OCI-LY1 (cell line): ENCODE results near the gene KCNH2.

Experiments
- H2AFZ ChIP-seq: fragments of 200-600 bp; sonication (generic), shearing (Covaris generic); 2 replicates; pipeline ENCODE4 v1.6.0; 2014; ENCODE audit warnings: antibody characterized with exemption, mild to moderate bottlenecking, low read length
- H3F3A ChIP-seq: fragments of 200-600 bp; sonication (generic), shearing (Covaris generic); 2 replicates; pipeline ENCODE4 v1.6.0; 2014; ENCODE audit warnings: mild to moderate bottlenecking, antibody characterized with exemption, low read length, moderate library complexity; ENCODE audit not compliant: insufficient read depth
- H3K27ac ChIP-seq: fragments of 200-600 bp; sonication (generic); 2 replicates; pipeline ENCODE4 v1.5.1; 2014; ENCODE audit warnings: low read length, mixed run types, mild to moderate bottlenecking, low read depth; ENCODE audit not compliant: poor library complexity, severe bottlenecking
- H3K27me3 ChIP-seq: fragments of 200-600 bp; sonication (generic); 2 replicates; pipeline ENCODE4 v1.6.0; 2014; ENCODE audit warnings: antibody characterized with exemption, mild to moderate bottlenecking, low read length, moderate library complexity; ENCODE audit not compliant: insufficient read depth
- H3K36me3 ChIP-seq: fragments of 200-600 bp; sonication (generic); 2 replicates; pipeline ENCODE4 v1.6.1; 2014; ENCODE audit warnings: mild to moderate bottlenecking, antibody characterized with exemption, low read length, moderate library complexity, mixed read lengths; ENCODE audit not compliant: insufficient read depth
- H3K4me1 ChIP-seq: fragments of 200-600 bp; sonication (generic); 2 replicates; pipeline ENCODE4 v1.5.1; 2014; ENCODE audit warnings: mild to moderate bottlenecking, low read length, moderate library complexity; ENCODE audit not compliant: insufficient read depth, severe bottlenecking
- H3K4me2 ChIP-seq: fragments of 200-600 bp; sonication (generic), shearing (Covaris generic); 2 replicates; pipeline ENCODE4 v1.6.1; 2014; ENCODE audit warnings: low read length
- H3K4me3 ChIP-seq: fragments of 200-600 bp; sonication (generic); 2 replicates; pipeline ENCODE4 v1.5.1; 2014; ENCODE audit warnings: low read length, low read depth, mild to moderate bottlenecking, mixed read lengths; ENCODE audit not compliant: poor library complexity, severe bottlenecking
- H3K79me2 ChIP-seq: fragments of 200-600 bp; shearing (Covaris generic); 2 replicates; pipeline ENCODE4 v1.6.1; 2016; ENCODE audit warnings: mixed run types, low read length, mixed read lengths; ENCODE audit not compliant: insufficient read depth
- H3K9ac ChIP-seq: fragments of 200-600 bp; sonication (generic), shearing (Covaris generic); 2 replicates; pipeline ENCODE4 v1.6.1; 2014; ENCODE audit warnings: mild to moderate bottlenecking, low read length, mixed read lengths
- H3K9me2 ChIP-seq: fragments of 200-600 bp; sonication (generic), shearing (Covaris generic); 2 replicates; pipeline ENCODE4 v1.6.1; 2014; ENCODE audit warnings: low read depth, mild to moderate bottlenecking, low read length, mixed read lengths
- H3K9me3 ChIP-seq: fragments of 200-600 bp; shearing (Covaris generic); 2 replicates; pipeline ENCODE4 v1.6.1; 2014; ENCODE audit warnings: low read length, mixed read lengths
- H4K20me1 ChIP-seq: fragments of 200-600 bp; sonication (generic), shearing (Covaris generic); 2 replicates; pipeline ENCODE4 v1.6.0; 2016; ENCODE audit warnings: mild to moderate bottlenecking, low read length; ENCODE audit not compliant: insufficient read depth
- CTCF ChIP-seq: fragments of 200-600 bp; sonication (generic), shearing (Covaris generic); IDR thresholded peaks from 2 replicates; pipeline ENCODE4 v1.5.1; 2017; ENCODE audit warnings: mild to moderate bottlenecking, antibody characterized with exemption, low read length, moderate library complexity, mixed read lengths
- EZH2 ChIP-seq: fragments of 200-600 bp; sonication (generic), shearing (Covaris generic); IDR thresholded peaks from 2 replicates; pipeline ENCODE4 v1.8.0; 2017; ENCODE audit warnings: borderline replicate concordance, mixed run types, mild to moderate bottlenecking, antibody characterized with exemption, low read length, moderate library complexity, mixed read lengths

Gene KCNH2

GRCh38 chr7:150961510-150962289 lies 16.4 kb downstream of the KCNH2 start:
- Histone ChIP-seq H3K9ac (no peak overlapping the region), H4K20me1 (no peaks in the 10 kb centered on the region), H3K4me1 (no peaks in the 10 kb centered on the region)

GRCh38 chr7:150959739-150960734 lies 18.1 kb downstream of the KCNH2 start:
- Histone ChIP-seq H3K9me3 (no peaks in the 10 kb centered on the region), H3K4me2 (no peak overlapping the region), H3K9ac (no peak overlapping the region), H2AFZ (no peak overlapping the region), H3K4me1 (no peaks in the 10 kb centered on the region), H3K36me3 (no peaks in the 10 kb centered on the region), H3K27ac (no peak overlapping the region), H3K79me2 (no peaks in the 10 kb centered on the region), H3K27me3 (no peaks in the 10 kb centered on the region; the same call in 1 of the 2 replicates), H4K20me1 (no peaks in the 10 kb centered on the region), H3K9me2 (no peaks in the 10 kb centered on the region), H3F3A (no peaks in the 10 kb centered on the region), H3K4me3 (no peak overlapping the region)
- TF ChIP-seq CTCF, result no peak
- TF ChIP-seq EZH2, result no peak

More at GRCh38 chr7:150961510-150962289, 16.4 kb downstream of the KCNH2 start:
- Histone ChIP-seq H3K9me2 (no peaks in the 10 kb centered on the region), H3K9me3 (no peaks in the 10 kb centered on the region), H2AFZ (no peak overlapping the region), H3K79me2 (no peaks in the 10 kb centered on the region), H3K4me2 (no peak overlapping the region), H3K27ac (no peak overlapping the region), H3F3A (no peaks in the 10 kb centered on the region), H3K4me3 (no peak overlapping the region), H3K36me3 (no peaks in the 10 kb centered on the region), H3K27me3 (no peaks in the 10 kb centered on the region)
- no peak for TF ChIP-seq CTCF
- no peak for TF ChIP-seq EZH2

GRCh38 chr7:150959081-150959480 lies 19.0 kb downstream of the KCNH2 start:
- Histone ChIP-seq H3K9ac (no peak overlapping the region), H3K79me2 (no peaks in the 10 kb centered on the region), H3K9me3 (no peaks in the 10 kb centered on the region), H3K27ac (no peak overlapping the region), H3K4me1 (no peaks in the 10 kb centered on the region), H3K4me2 (no peak overlapping the region), H2AFZ (no peak overlapping the region), H3K36me3 (no peaks in the 10 kb centered on the region), H3K4me3 (no peak overlapping the region), H4K20me1 (no peaks in the 10 kb centered on the region), H3K27me3 (no peaks in the 10 kb centered on the region; the same call in 1 of the 2 replicates), H3F3A (no peaks in the 10 kb centered on the region), H3K9me2 (no peaks in the 10 kb centered on the region)
- no peak for TF ChIP-seq EZH2
- TF ChIP-seq CTCF, result no peak
